ENCODE measurements around the gene CHSY3.
A peak's percentile ranks its signal among the peaks of the same experiment; 100 is the strongest.

The CHSY3 gene

GRCh38 chr5:130138406-130139045 lies 234.3 kb downstream of the CHSY3 start:
- 0 out of 2 replicates have a peak, but pooled peaks cover 2% of the 10 kb centered on the region for H3K27me3 ChIP-seq (ENCODE audit: low read depth)
- in situ Hi-C loops (cut with MboI; ENCODE audit: low sequenced_read_pairs): no loop called here
- no peaks in the 10 kb centered on the region; the same call in 1 of the 2 replicates for H3K9me3 ChIP-seq
- no peak overlapping the region for H3K4me3 ChIP-seq
- H3K4me1 ChIP-seq: no peaks in the 10 kb centered on the region
- DNase-seq (ENCODE audit: low spot score in 2 of 2): no peak
- no peaks in the 10 kb centered on the region for H3K36me3 ChIP-seq (replicated peaks)

DNA sequence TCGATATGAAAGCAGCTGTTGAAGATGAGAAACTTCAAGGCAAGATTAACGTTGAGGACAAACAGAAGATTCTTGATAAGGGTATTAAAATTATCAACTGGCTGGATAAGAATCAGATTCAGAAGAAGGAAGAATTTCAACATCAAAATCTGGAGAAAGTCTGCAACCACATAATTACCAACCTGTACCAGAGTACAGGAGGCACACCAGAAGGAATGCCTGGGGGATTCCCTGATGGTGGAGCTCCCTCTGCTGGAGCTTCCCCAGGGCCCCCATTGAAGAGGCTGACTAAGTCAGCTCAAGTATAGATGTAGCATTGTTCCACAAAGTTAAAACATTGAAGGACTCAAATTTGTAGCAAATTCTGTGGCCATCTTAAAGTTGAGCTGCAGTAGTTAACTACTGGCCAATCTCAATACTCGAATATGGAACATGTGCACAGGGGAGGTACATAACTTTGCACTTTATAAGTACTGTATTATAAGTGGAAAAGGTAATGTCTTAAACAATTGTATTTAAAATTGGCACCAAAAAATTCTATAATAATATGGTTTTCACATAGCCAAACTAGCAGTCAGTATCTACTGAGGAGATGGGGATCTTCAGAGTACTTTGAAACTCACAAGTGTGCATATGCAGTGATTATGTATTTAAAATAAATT lies 237.5 kb downstream of the CHSY3 start:
- H3K27me3 ChIP-seq (ENCODE audit: low read depth): no peaks in the 10 kb centered on the region
- H3K4me1 ChIP-seq: peaks cover 6% of the 10 kb centered on the region; the same call in 1 of the 2 replicates
- H3K4me3 ChIP-seq: no peak overlapping the region
- no peaks in the 10 kb centered on the region; the same call in 1 of the 2 replicates for H3K9me3 ChIP-seq
- H3K36me3 ChIP-seq (replicated peaks): no peaks in the 10 kb centered on the region
- DNase-seq (ENCODE audit: low spot score in 2 of 2): peak; percentile 29 to 55
- in situ Hi-C loops (cut with MboI; ENCODE audit: low sequenced_read_pairs): no loop called here

GRCh38 chr5:130151239-130151638 lies 247.0 kb downstream of the CHSY3 start:
- Histone ChIP-seq H3K9me3 (no peaks in the 10 kb centered on the region), H3K27me3 (ENCODE audit: low read depth) (no peaks in the 10 kb centered on the region), H3K36me3 (replicated peaks) (no peaks in the 10 kb centered on the region), H3K4me3 (no peak overlapping the region), H3K4me1 (peaks cover 7% of the 10 kb centered on the region)
- in situ Hi-C loops (cut with MboI; ENCODE audit: low sequenced_read_pairs): no loop called here
- DNase-seq (ENCODE audit: low spot score in 2 of 2): no peak

DNA sequence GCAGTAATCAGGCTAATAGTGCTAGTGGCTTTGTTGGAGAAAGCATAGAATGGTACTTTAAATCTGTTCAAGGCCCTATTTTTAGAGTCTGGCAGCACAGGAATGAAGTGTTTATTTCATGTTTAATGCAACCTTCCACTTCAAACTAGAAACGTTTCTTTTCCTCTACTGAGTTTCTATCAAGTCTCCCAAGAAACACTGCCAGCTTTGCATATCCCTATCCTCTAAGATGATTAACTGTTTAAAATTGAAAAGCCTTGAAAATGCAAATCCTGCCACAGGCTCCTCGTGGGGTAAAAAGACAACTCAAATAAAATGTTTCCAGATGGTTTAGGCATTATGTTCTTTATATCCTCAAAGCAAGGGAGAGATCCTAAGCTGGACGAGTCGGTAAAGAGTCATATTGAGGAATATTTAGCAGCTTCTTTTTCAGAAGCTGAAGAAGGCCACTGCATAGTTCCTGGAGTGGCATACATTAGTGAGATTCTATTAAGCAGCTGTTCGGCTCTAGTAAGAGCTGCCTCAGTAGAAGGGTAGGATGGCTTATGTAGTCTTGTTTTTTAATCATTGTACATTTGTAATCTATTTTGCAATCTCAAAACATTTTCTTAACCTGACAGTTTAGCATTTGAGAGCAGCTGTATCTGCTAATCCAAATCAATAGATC lies 251.2 kb downstream of the CHSY3 start:
- H3K27me3 ChIP-seq (ENCODE audit: low read depth): no peaks in the 10 kb centered on the region
- no peaks in the 10 kb centered on the region for H3K9me3 ChIP-seq
- no peaks in the 10 kb centered on the region for H3K36me3 ChIP-seq (replicated peaks)
- peak; percentile 38 to 77 for DNase-seq (ENCODE audit: low spot score in 2 of 2)
- H3K4me3 ChIP-seq: no peak overlapping the region
- H3K4me1 ChIP-seq: peaks cover 11% of the 10 kb centered on the region
- in situ Hi-C loops (cut with MboI; ENCODE audit: low sequenced_read_pairs): no loop called here

GRCh38 chr5:130158036-130158435 lies 253.8 kb downstream of the CHSY3 start:
- no peak for DNase-seq (ENCODE audit: low spot score in 2 of 2)
- H3K9me3 ChIP-seq: no peaks in the 10 kb centered on the region

DNA sequence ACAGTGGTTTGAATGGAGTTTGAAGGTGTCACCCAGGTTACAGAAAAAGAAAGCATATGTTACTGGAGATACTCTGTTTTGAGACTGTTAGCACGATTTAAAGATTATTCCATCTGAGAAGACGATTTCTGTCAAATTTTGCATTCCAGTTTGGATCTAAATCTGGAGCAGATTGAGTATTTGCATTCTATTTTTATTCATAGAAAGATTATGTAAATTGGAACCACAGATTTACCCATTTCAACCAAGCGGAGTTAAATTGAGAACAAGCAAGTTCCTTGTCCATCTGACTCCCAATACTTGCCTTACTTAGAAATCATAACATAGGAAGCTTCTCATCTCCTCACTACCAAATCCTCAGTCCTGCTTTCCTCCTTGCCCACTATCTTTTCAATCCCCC lies 255.7 kb downstream of the CHSY3 start:
- in situ Hi-C loops (cut with MboI; ENCODE audit: low sequenced_read_pairs): no loop called here
- peaks cover 11% of the 10 kb centered on the region for H3K4me1 ChIP-seq
- H3K9me3 ChIP-seq: no peaks in the 10 kb centered on the region
- no peak for DNase-seq (ENCODE audit: low spot score in 2 of 2)
- no peaks in the 10 kb centered on the region for H3K36me3 ChIP-seq (replicated peaks)
- no peak overlapping the region for H3K4me3 ChIP-seq
- H3K27me3 ChIP-seq (ENCODE audit: low read depth): no peaks in the 10 kb centered on the region

More at GRCh38 chr5:130158036-130158435, 253.8 kb downstream of the CHSY3 start:
- Histone ChIP-seq H3K27me3 (ENCODE audit: low read depth) (no peaks in the 10 kb centered on the region), H3K4me3 (no peak overlapping the region), H3K36me3 (replicated peaks) (no peaks in the 10 kb centered on the region), H3K4me1 (peaks cover 11% of the 10 kb centered on the region)
- in situ Hi-C loops (cut with MboI; ENCODE audit: low sequenced_read_pairs): no loop called here

DNA sequence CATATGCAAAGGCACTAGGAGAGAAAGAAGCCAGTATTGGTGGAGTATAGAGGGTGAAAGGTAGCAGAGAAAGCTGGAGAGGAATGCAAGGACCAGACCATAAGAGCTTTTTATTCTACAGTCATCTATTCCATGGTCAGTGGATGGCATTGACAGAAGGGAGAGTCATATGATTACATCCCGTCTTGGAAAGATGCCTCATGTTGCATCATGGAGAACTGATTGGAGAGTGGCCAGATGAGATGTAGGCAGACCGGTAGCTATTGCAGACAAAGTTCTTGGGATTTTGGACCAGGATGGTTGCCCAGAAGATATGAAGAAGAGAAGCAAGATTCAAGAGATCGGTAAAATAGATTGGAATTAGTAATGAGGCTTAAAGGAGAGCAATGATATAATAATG lies 260.7 kb downstream of the CHSY3 start:
- no peaks in the 10 kb centered on the region for H3K36me3 ChIP-seq (replicated peaks)
- in situ Hi-C loops (cut with MboI; ENCODE audit: low sequenced_read_pairs): no loop called here
- H3K4me1 ChIP-seq: peaks cover 12% of the 10 kb centered on the region
- no peak overlapping the region for H3K4me3 ChIP-seq
- H3K27me3 ChIP-seq (ENCODE audit: low read depth): no peaks in the 10 kb centered on the region
- H3K9me3 ChIP-seq: no peaks in the 10 kb centered on the region
- DNase-seq (ENCODE audit: low spot score in 2 of 2): no peak

DNA sequence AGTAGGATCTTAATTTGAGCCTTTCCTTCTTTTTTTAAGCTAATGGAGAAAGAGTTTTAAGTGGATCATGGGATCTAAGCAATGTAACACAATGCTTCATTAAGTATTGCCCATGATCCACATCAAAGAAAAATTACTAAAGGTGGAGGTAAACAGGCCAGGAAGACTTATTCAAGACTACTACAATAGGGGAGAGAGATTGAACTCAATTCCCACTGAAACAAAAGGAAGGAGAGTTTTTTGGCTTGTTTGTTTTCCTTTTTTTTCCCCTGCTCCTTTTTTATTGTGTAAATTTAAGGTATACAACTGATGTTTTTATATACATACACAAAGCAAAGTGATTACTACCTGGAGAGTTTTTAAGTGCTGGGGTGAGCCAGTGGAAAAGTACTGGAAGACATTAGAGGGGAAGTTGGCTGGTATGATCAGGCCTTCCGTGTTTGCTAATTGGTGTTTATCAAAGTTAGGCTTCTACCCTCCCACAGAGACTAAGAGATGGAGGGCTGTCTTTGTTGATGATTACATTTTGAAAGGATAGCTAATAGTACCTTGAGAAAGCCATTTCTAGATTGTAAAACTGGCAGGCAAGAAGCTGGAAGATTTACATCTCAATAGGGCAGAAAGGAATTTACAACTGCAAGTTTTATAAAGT lies 262.7 kb downstream of the CHSY3 start:
- H3K27me3 ChIP-seq (ENCODE audit: low read depth): no peaks in the 10 kb centered on the region
- in situ Hi-C loops (cut with MboI; ENCODE audit: low sequenced_read_pairs): no loop called here

GRCh38 chr5:130168211-130168610 lies 263.9 kb downstream of the CHSY3 start:
- Histone ChIP-seq H3K4me1 (peaks cover 13% of the 10 kb centered on the region), H3K36me3 (replicated peaks) (no peaks in the 10 kb centered on the region), H3K27me3 (ENCODE audit: low read depth) (no peaks in the 10 kb centered on the region), H3K4me3 (no peak overlapping the region), H3K9me3 (no peaks in the 10 kb centered on the region)
- in situ Hi-C loops (cut with MboI; ENCODE audit: low sequenced_read_pairs): no loop called here
- DNase-seq (ENCODE audit: low spot score in 2 of 2): no peak

More for the DNA sequence above, 262.7 kb downstream of the CHSY3 start:
- Histone ChIP-seq H3K36me3 (replicated peaks) (no peaks in the 10 kb centered on the region), H3K4me1 (peaks cover 12% of the 10 kb centered on the region), H3K9me3 (no peaks in the 10 kb centered on the region), H3K4me3 (no peak overlapping the region)
- peak in 1 of 2 experiments; percentile 81 for DNase-seq (ENCODE audit: low spot score in 2 of 2)

DNA sequence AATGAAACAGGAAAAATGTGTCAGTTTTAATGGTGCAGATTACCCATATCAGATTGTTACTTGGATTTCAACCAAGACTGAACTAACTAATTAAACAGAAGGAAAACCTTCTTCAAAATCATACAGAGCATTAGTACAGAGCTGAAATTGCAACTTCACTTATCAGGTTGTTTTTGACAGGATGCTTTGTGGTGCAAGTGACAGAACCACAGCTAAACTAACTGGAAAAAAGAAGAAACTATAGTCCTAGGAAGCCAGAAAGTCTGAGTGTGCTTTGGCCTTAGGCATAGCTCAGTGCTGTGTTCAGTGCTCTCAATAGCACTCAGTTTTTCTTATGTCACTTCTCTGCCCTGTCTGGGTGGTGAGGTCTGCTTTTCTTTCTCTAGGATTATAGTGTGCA lies 267.4 kb downstream of the CHSY3 start:
- no peak for DNase-seq (ENCODE audit: low spot score in 2 of 2)
- H3K4me3 ChIP-seq: no peak overlapping the region
- no peaks in the 10 kb centered on the region for H3K27me3 ChIP-seq (ENCODE audit: low read depth)
- H3K4me1 ChIP-seq: peaks cover 13% of the 10 kb centered on the region
- in situ Hi-C loops (cut with MboI; ENCODE audit: low sequenced_read_pairs): no loop called here
- no peaks in the 10 kb centered on the region for H3K9me3 ChIP-seq
- no peaks in the 10 kb centered on the region for H3K36me3 ChIP-seq (replicated peaks)

DNA sequence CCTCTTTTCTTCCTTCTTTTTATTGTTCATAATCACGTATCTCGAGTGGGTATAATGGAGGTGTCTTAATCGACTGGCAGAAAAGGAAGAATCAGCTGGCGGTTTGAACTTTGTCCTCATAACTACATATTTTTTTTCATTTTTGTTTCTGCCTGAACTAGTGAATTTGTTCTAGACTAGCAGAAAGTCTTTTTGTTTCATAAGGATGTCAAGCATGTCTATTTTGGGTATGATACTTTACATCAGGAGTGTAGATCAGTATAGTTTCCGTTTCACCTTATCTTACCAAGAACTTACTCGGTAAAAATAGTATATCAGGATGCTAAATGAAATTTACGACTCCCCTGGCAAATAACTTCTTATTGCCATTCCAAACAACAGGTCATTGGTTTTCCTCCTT lies 278.9 kb downstream of the CHSY3 start:
- in situ Hi-C loops (cut with MboI; ENCODE audit: low sequenced_read_pairs): no loop called here

GRCh38 chr5:130189961-130190360 lies 285.7 kb downstream of the CHSY3 start:
- no peaks in the 10 kb centered on the region for H3K9me3 ChIP-seq
- H3K36me3 ChIP-seq (replicated peaks): no peaks in the 10 kb centered on the region
- in situ Hi-C loops (cut with MboI; ENCODE audit: low sequenced_read_pairs): no loop called here
- peaks cover 3% of the 10 kb centered on the region; the same call in 1 of the 2 replicates for H3K27me3 ChIP-seq (ENCODE audit: low read depth)
- no peak for DNase-seq (ENCODE audit: low spot score in 2 of 2)
- H3K4me1 ChIP-seq: no peaks in the 10 kb centered on the region
- H3K4me3 ChIP-seq: no peak overlapping the region

More for the DNA sequence above, 278.9 kb downstream of the CHSY3 start:
- H3K4me1 ChIP-seq: no peaks in the 10 kb centered on the region
- no peak overlapping the region for H3K4me3 ChIP-seq
- no peak for DNase-seq (ENCODE audit: low spot score in 2 of 2)
- H3K9me3 ChIP-seq: no peaks in the 10 kb centered on the region
- H3K36me3 ChIP-seq (replicated peaks): no peaks in the 10 kb centered on the region
- peaks cover 5% of the 10 kb centered on the region; the same call in 1 of the 2 replicates for H3K27me3 ChIP-seq (ENCODE audit: low read depth)

GRCh38 chr5:130198927-130199326 lies 294.7 kb downstream of the CHSY3 start:
- in situ Hi-C loops (cut with MboI; ENCODE audit: low sequenced_read_pairs): no loop called here
- Histone ChIP-seq H3K4me1 (no peaks in the 10 kb centered on the region), H3K4me3 (no peak overlapping the region), H3K36me3 (replicated peaks) (no peaks in the 10 kb centered on the region), H3K9me3 (no peaks in the 10 kb centered on the region), H3K27me3 (ENCODE audit: low read depth) (peaks cover 9% of the 10 kb centered on the region; the same call in 1 of the 2 replicates)
- peak; percentile 21 to 23 for DNase-seq (ENCODE audit: low spot score in 2 of 2)
